Measurements from ENCODE around the gene HOXA7.

Gene HOXA7

DNA sequence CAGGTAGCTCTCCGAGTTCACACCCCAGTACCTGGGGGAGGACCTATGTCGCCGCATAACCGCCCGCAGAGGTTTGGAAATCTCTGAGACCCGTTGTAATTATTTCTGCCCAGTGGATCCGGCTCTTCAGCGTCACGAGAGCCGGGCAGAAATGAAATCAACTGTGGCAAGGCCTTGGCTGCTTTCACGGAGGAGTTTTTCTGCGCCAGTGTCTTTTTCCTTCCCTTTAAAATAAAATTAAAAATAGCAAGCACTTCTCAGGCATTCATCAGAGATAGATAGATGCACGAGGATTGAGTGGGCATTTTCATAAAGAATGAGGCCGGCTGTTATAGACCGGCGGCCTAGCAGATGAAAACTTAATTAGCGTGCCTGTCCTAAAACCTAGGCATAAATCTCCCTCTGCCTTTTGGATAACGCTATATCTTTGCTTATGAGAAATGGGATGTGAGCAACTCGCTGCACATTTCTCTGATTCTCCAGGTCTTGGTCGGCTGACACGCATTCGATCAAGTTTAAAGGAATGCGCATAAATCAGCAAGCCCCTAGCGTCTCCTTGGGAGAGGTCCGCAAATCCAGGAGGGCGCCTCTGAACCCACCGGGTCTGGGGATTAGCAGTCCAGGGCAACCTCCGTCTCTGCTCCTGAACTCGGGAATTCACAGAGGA lies 37.0 kb upstream of the HOXA7 start:
- no peak for DNase-seq

GRCh38 chr7:27192546-27193334 lies 36.3 kb upstream of the HOXA7 start:
- no peak for DNase-seq

DNA sequence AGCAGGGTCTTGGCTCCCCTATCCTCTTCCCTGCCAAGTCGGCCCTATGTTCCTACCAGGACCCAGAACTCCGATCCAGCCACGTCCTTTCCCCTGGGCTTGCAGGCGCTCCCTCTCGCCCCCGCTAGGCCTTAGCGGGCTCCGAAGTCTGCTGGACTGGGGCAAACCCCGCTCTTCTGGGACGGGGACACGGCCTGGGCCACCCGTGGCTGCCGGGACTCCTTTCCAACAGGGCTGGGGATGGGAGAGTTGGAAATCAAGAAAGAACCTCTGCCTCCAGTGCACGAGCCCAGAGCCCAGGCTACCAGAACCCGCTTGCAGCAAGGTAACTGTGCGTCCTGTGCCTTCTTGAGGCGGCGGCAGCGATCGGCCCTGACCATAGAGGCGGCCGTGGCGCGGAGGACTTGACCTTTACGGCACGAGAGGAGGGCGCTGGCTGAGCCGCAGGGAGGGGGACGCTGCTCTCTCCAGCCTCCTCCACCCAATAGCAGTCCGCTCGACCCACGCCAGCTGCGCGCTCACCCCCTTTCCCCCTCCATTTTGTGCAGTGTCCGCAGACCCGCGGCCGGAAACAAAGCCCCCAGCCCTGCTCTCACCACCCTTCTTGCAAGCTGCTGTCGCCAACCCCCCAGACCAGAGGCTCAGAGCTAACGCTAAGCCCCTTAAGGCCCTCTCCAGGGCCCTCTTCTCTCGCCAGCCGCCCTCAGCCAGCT lies 35.5 kb upstream of the HOXA7 start:
- no peak for DNase-seq

DNA sequence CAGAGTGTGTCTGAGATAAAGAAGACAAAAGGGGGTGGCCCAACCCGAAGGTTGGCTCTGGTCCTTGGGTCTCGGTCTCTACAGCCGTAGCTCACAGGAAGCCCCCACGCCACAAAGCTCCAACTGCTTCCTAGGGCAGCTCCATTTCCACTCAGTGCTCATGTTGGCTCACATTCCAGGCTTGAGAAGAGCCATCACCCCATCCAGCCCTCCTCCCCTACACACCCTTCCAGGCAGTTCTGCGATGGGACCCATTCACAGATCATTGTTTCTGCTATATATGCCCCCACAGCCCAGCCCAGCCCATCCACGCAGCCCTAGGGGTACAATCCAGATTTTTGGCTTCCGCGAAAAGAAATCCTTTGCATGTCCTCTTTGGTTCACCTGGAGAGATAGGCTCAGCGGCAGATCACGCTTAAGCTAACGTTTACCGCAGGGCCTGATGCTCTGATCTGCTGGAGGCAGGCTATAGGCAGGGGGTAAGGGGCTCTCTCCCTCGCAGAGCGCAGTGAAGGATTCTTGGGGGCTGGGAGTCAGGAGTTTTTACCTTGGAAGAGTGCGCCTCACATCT lies 34.8 kb upstream of the HOXA7 start:
- DNase-seq: no peak

DNA sequence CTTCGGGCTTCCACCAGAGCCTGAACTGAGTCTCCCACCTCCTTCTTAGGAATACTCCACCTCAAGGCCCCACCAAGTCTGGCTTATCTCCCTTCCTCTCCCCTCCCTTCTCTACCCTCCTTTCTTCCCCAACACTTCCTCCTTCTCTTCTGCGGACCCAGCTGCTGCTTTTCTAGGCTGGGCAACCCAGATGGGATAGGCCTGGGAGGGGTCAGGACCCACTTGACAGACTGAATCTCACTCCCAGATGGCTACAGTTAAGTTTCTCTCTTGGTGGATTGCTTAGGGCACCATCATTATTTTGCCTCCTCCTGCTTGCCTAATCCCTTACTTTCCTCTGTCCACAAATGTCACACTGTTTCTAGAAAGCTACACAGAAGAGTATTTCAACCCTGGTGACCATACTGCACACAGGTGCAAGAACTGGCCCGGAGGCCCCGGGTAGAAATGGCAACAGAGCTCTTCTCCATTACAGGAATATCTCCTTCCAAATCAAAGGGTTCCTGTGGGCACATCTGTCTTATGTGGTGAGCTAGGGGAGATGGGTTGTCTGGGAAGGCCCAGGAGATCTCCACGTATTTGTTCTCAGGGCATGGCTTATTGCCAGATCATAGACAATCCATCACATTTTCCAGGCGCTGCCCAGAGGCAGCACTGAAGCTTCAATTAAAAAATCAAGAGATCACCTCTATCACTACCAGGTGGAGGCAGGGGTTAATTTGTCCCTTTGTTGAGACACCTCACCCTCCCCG lies 33.7 kb upstream of the HOXA7 start:
- DNase-seq: no peak

GRCh38 chr7:27189295-27189996 lies 33.0 kb upstream of the HOXA7 start:
- DNase-seq: no peak

GRCh38 chr7:27188386-27189294 lies 32.2 kb upstream of the HOXA7 start:
- no peak for DNase-seq

DNA sequence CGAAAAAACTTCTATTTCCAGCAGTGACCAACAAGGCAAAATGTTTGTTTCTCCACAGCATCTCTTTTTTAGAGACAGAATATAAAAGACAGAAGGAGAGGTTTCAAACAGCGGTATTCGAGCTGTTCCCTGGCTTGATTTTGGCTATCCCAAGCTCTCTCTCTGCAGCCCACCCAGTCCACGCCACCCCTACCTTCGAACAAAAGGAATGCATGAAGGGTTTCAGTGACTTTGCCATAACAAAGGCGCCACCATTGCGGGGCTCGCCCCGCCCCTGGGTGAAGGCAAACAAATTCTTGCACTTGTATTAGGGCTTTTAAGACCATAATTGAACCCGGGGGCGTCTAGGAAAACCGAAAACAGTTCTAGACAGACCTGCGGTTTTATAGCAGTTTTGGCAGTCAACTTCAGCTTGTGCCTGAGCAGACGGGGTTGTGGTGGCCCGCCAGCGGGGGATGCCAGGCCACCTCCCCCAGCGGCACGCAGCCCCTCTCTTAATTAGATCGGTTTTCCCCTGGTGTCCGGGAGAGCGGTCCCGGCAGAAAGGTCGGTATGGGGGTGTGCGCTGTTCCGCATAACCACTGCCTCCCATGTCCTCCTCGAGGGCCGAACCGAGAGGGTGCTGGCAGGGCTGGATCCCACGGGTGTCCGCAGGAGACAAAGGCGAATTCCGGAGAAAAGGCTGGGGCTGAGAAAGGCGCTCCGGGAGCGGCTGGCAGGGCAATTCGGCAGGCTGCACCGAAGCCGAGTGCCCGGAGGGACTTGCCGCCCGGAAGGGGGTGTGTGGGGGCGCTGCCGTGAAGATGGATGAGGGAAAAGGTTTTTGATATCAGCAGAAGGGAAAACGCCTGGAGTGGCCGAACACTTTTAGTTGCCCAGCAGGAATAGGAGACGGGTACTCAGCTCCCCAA lies 31.3 kb upstream of the HOXA7 start:
- DNase-seq: no peak

GRCh38 chr7:27186668-27187474 lies 30.4 kb upstream of the HOXA7 start:
- no peak for DNase-seq

DNA sequence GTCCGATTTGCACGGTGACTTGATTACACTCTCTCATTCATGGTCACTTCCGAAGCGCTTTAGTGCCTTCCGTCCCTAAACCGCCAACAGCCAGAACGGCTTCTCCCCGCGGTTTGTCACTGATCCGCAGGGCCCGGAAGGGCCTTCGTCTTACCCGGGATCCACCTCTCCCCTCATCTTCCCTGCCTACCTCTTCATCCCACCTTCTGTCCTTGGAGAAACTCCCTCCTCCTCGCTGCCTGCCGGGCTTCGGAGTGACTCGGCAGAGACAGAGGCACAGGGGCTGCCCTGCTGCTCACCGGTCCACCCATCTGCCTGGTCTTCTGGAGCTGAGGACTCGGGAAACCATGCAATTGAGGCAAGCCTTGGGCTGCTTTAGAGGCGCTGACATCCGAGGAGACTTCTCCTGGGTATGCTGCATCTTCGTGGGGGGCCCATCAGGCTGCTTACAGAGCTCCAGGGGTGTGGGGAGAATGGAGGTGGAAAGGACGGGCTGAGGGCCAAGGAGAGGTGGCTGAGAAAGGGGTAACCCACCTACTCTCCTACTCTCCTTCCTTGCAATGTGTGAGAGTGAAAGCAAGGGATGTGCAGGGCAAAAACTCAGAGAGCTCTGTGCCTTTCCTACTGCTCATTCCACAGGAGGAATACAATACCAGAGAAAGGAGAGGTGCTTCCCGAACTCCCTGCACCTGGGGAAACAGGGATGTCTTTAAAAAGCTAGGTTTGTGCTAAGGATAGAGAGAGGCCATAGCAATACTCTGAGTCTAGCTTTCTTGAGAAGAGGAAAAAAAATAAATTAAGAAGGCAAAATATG lies 29.6 kb upstream of the HOXA7 start:
- no peak for DNase-seq

DNA sequence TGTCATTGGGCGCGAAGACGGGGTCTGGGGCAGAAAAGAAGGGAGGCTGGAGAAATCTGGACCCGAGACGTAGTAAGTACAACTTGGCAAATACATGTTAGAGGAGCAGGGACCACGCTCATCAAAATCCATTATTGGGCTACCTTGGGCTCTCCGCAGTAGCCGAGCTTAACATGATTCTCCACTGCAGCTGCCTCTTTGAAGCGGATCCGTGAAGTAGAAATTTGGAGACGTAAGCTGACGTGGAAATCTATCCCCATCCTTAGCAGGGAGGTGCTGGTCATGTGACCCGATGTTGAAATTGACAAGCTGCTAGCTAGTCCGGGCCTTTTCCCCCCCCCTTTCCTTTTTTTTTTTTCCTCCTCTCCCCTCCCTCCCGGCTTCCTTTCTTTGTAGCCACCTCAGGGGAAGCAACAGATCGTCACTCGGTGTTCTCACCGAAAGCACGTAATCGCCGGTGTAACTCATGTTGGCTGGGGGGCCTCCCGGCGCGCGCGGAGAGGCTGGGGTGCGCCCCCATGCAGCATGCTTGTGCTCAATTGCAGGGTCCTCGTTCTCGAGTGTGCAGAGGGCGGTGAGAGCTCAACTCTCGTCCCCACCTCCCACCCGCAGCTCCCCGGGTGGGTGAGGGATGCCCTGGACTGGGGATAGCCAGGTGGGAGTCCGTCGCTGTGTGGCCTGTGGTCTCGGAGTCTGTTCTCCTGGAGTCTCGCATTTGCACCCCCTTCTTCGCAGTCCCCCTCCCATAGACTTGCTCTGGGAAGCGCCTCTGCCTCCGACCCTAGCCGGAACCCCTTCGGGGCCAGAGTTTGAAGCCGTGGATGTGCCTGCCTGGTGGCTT lies 28.8 kb upstream of the HOXA7 start, which contains the start of gene HOXA11:
Gene HOXA11 (minus strand): TSS at position 220 of the 841 bp plus-strand sequence. CDS start 88 bp downstream, at position 132.
- no peak for DNase-seq

DNA sequence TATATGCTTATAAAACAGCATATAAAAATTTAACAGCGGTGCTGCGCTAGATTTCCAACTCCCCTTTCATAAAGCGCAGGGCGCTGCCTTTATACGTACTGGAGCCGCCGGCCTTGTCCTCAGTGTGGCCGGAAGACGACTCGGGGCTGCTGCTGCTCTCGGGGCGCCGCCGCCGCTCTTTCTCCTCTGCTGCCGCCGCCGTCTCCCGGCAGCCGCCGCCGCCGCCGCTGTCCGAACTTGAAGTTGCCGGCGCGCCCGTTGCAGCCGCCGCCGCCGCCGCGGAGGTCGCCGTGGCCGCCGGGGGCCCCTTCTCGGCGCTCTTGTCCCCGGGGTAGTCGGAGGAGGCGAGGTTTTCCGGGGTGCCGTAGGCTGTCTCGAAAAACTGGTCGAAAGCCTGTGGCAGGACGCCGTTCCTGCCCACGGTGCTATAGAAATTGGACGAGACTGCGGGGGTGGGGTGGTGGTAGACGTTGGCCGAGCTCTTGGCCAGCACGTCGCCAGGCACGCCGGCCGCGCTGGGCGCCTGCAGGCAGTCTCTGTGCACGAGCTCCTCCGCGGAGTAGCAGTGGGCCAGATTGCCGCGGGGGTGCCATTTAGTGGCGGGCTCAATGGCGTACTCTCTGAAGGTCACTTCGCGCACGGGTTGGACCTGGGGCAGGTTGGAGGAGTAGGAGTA lies 28.0 kb upstream of the HOXA7 start:
- no peak for DNase-seq

- no peak for DNase-seq
Measured at GRCh38 chr7:27183682-27184336, 27.3 kb upstream of the HOXA7 start.

DNA sequence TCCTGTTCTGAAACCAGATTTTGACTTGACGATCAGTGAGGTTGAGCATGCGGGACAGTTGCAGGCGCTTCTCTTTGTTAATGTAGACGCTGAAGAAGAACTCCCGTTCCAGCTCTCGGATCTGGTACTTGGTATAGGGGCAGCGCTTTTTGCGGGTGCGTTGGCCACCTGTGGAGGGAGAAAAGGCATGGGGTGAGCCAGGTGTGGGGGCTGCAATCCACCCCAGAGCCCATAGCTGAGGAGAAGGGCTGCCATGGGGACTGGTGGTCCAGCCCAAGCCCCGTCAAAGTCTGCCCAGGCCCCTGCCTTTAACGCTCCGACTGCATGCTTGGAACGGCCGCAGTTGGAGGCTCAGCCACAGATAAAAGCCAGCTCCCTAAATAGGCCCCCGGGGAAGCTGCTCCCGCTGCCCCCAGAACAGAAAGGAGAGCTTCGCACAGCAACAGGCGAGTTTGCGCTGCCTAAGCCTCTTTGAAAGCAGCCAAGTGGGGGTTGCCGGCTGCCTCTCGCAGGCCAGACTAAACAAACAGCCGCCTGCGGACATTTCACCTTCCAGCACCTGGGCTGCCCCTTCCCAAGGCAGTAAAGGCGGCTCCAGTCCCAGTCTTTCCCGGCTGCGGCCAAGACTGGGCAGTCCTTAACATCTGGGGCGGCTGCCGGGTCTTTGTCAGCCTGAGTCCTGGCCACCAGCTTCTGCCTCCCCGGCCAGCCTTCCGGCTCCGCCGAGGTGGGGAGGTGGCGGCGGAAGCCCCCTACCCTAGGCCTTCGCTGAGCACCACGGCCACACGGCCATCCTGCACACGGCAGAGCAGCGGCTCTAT lies 26.6 kb upstream of the HOXA7 start:
- no peak for DNase-seq

DNA sequence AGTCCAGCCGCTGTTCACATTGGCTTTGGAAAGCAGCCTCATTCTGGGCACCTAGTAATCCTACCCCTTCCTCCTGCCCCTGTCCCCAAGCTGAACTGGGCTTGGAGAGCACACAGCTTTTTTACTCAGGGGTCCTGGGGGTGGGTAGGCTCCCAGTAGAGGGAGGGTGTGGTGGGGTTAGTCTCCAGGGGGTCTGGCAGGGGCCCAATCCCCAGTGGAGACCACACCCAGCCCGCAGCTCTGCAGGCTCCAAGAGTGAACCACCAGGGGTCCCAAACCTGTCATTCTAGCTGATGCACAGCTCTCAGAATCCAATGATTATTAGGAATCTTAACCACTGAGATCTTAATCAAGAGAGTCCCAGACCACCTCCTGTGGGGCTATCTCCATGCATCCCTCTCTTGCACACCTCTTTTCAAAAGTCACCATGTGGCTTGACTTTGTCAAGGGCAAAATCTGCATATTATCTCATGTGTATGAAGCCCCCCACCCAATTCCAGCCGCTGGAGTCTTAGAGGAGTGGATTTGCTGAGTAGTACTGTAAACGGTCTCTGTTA lies 25.9 kb upstream of the HOXA7 start:
- no peak for DNase-seq
